Endothelial cell of umbilical vein (primary cell): ENCODE results near the gene FBXL12. TPM values are rescaled to one million over a fixed set of nuclear protein-coding genes. Genes with fewer than 3 reads are reported as not detected.

Experiments used
- BruUV-seq: library from RNA; stranded (reverse); fragments of 400-500 nt; replicated peaks from 2 replicates; lab custom pipeline; 2021; lab: Mats Ljungman, UMichigan
- CTCF ChIA-PET: fragments of 300-600, 350-600 bp; sonication (Branson Sonifier 250); formaldehyde crosslinking; loops from one replicate; lab custom pipeline; 2021; ENCODE audit warnings: antibody characterized with exemption, inconsistent platforms; lab: Charles Lee
- POLR2A ChIA-PET: fragments of 300-600, 350-600 bp; sonication (Branson Sonifier 250); formaldehyde crosslinking; loops from one replicate; lab custom pipeline; 2021; ENCODE audit warnings: antibody characterized with exemption, inconsistent platforms; lab: Charles Lee
- DNase-seq: peaks from one replicate; pipeline ENCODE4 v3.0.0-alpha.2; 2011; ENCODE audit warnings: low read depth, low spot score
- FAIRE-seq: peaks from 2 replicates; lab custom pipeline; 2011; peaks lifted over from hg19 to GRCh38; lab: Jason Lieb, UNC
- H2AFZ ChIP-seq: 2 replicates; pipeline ENCODE4 v1.6.0; 2012; ENCODE audit warnings: low read depth, low read length, control low read depth, inconsistent platforms
- H3K27ac ChIP-seq: 2 replicates; pipeline ENCODE4 v1.5.1; 2011; ENCODE audit warnings: low read depth, mild to moderate bottlenecking, control low read depth, low read length, moderate library complexity; ENCODE audit not compliant: insufficient read depth
- H3K27me3 ChIP-seq, 2 experiments: 2 replicates each; pipeline versions ENCODE4 v1.6.0 to v1.6.1; 2011; ENCODE audit warnings: low read length in 2 of 2, mixed read lengths in 1 of 2; ENCODE audit not compliant: control insufficient read depth in 2 of 2, insufficient read depth in 2 of 2
- H3K36me3 ChIP-seq, 2 experiments: 2 replicates in 1 of 2; 3 replicates in 1 of 2; pipeline ENCODE4 v1.5.1; 2011; ENCODE audit warnings: low read length in 2 of 2, mild to moderate bottlenecking in 1 of 2, moderate library complexity in 1 of 2; ENCODE audit not compliant: control insufficient read depth in 2 of 2, insufficient read depth in 2 of 2; ENCODE audit errors: extremely low read depth in 1 of 2
- H3K4me1 ChIP-seq: 3 replicates; pipeline ENCODE4 v1.5.1; 2011; ENCODE audit warnings: mild to moderate bottlenecking, low read length; ENCODE audit not compliant: control insufficient read depth, insufficient read depth; ENCODE audit errors: extremely low read depth
- H3K4me2 ChIP-seq: 2 replicates; pipeline ENCODE4 v1.6.1; 2011; ENCODE audit warnings: low read length, control low read depth, mixed read lengths; ENCODE audit not compliant: insufficient read depth
- H3K4me3 ChIP-seq, 3 experiments: fragments of 200-600 bp in 1 of 3; sonication (generic), shearing (Covaris generic) in 1 of 3; replicated peaks in 1 of 3; 2 replicates each; pipeline ENCODE4 v1.5.1; 2011 to 2016; ENCODE audit warnings: control low read depth in 3 of 3, low read length in 3 of 3, mild to moderate bottlenecking in 2 of 3, inconsistent platforms in 1 of 3, low read depth in 1 of 3, moderate library complexity in 1 of 3; ENCODE audit not compliant: insufficient read depth in 1 of 3
- H3K79me2 ChIP-seq: 2 replicates; pipeline ENCODE4 v1.6.0; 2012; ENCODE audit warnings: low read length, inconsistent platforms; ENCODE audit not compliant: control insufficient read depth, insufficient read depth
- H3K9ac ChIP-seq: replicated peaks from 2 replicates; pipeline ENCODE3; 2011; ENCODE audit warnings: low read length, control low read depth; ENCODE audit not compliant: insufficient read depth; ENCODE audit errors: extremely low read depth
- H3K9me1 ChIP-seq: replicated peaks from 3 replicates; pipeline ENCODE4 v1.6.0; 2011; ENCODE audit warnings: mild to moderate bottlenecking, low read length; ENCODE audit not compliant: control insufficient read depth, insufficient read depth; ENCODE audit errors: extremely low read depth
- H3K9me3 ChIP-seq: replicated peaks from 2 replicates; pipeline ENCODE4 v1.5.1; 2012; ENCODE audit warnings: low read length, inconsistent platforms; ENCODE audit not compliant: control insufficient read depth, insufficient read depth
- H4K20me1 ChIP-seq: replicated peaks from 2 replicates; pipeline ENCODE3; 2011; ENCODE audit warnings: mild to moderate bottlenecking, low read length; ENCODE audit not compliant: control insufficient read depth, insufficient read depth; ENCODE audit errors: extremely low read depth
- CTCF ChIP-seq, 2 donors: IDR thresholded peaks; 1 replicate in 1 of 2; 2 replicates in 1 of 2; pipeline ENCODE4 v1.5.1; 2011; ENCODE audit warnings: low read length in 2 of 2, mild to moderate bottlenecking in 2 of 2, moderate library complexity in 2 of 2, control low read depth in 1 of 2, inconsistent platforms in 1 of 2, low read depth in 1 of 2; ENCODE audit not compliant: insufficient read depth in 1 of 2; ENCODE audit errors: extremely low read depth in 1 of 2
- EZH2 ChIP-seq: IDR thresholded peaks from 2 replicates; pipeline ENCODE4 v1.6.1; 2012; ENCODE audit warnings: borderline replicate concordance, low read depth, mild to moderate bottlenecking, moderate library complexity, low read length, inconsistent platforms; ENCODE audit not compliant: severe bottlenecking
- FOS ChIP-seq: IDR thresholded peaks from 2 replicates; pipeline ENCODE4 v1.6.1; 2011; ENCODE audit warnings: mild to moderate bottlenecking, low read length, moderate library complexity, borderline replicate concordance; ENCODE audit not compliant: insufficient read depth
- GATA2 ChIP-seq: IDR thresholded peaks from 2 replicates; pipeline ENCODE4 v1.7.0; 2011; ENCODE audit warnings: low read depth, mild to moderate bottlenecking, moderate library complexity, mixed read lengths, low read length; ENCODE audit not compliant: insufficient read length, insufficient read depth
- JUN ChIP-seq: IDR thresholded peaks from 2 replicates; pipeline ENCODE4 v1.6.1; 2011; ENCODE audit warnings: borderline replicate concordance, low read depth; ENCODE audit not compliant: insufficient read length, insufficient read depth
- MAX ChIP-seq: IDR thresholded peaks from 2 replicates; pipeline ENCODE4 v1.6.1; 2011; ENCODE audit not compliant: insufficient read depth, insufficient read length
- MYC ChIP-seq: IDR thresholded peaks from one replicate; pipeline ENCODE4 v1.6.1; 2011; ENCODE audit warnings: mild to moderate bottlenecking, low read depth, low read length
- POLR2A ChIP-seq: IDR thresholded peaks from 2 replicates; pipeline ENCODE4 v1.6.1; 2012; ENCODE audit warnings: low read depth, mild to moderate bottlenecking, control low read depth, low read length
- POLR2AphosphoS5 ChIP-seq: IDR thresholded peaks from 2 replicates; pipeline ENCODE4 v1.6.1; 2012; ENCODE audit warnings: low read depth, mild to moderate bottlenecking, control low read depth, low read length, moderate library complexity; ENCODE audit not compliant: insufficient read depth
- dilution Hi-C: fragments of 300-500 bp; cut with MboI; formaldehyde crosslinking; loops from one replicate; pipeline ENCODE4 v1.15.0; 2019; ENCODE audit warnings: low sequenced_read_pairs; ENCODE audit not compliant: extremely low pct_ligation_motif_present
- intact Hi-C: fragments of 100-400 bp; cut with micrococcal nuclease; formaldehyde crosslinking; loops from one replicate; pipeline ENCODE4 v1.10.0; 2022
- polyA plus RNA-seq, 4 experiments: library from polyadenylated mRNA; depleted of rRNA in 3 of 4; stranded (reverse) in 3 of 4; unstranded in 1 of 4; fragments of >200 nt; gene quantifications; 2 replicates each; pipeline versions ENCODE4 v1.2.1 to v1.2.3, GENCODE V29; 2011 to 2012; ENCODE audit warnings: missing spikeins in 1 of 4
- total RNA-seq: library from RNA; stranded (reverse); gene quantifications from 2 replicates; pipeline ENCODE4 v1.2.3, GENCODE V29; 2021

Gene FBXL12
- total and polyA plus RNA-seq, 2 donors (not counting 3 experiments of a cell fraction or from before 2014, with no cell fraction given) = 26.9 to 33.3 TPM

DNA sequence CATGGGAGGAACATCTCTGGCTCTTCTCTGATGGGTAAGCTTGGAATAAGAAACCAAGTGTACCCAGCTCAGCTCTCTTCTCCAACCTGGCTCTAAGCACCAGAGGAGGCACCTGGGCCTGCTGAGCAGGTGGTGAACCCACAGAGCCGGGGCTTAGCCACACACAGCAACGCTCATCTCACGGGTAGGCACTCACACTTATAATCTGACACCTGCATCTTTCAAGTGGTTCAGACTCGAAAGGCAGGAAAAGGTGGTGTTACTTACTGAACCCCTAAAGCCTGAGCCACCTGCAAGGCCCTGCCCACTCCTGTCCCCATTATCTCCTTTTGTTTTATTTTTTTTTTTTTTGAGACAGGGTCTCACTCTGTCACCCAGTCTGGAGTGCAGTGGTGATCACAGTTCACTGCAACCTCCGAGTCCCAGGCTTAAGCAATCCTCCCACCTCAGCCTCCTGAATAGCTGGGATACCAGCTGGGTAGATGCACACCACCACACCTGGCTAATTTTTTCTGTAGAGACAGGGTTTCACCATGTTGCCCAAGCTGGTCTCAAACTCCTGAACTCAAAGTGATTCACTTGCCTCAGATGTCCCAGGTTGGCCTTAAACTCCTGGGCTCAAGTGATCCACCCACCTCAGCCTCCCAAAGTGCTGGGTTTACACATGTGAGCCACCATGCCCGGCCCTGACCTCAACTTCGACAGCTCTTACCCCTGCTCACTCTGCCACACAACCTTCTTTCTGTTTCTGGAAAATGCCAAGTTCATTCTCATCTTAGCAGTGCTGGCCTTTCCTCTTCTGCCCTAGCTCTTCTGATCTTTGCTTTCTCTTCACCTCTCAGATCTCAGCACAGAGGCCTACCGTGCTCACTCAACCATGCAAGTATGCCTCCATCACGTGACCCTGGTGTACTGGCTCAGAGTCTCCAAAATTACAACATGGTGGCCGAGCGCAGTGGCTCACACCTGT, 9.7 kb downstream of the FBXL12 start:
- Histone ChIP-seq H3K9ac (no peak overlapping the region), H3K9me1 (no peaks in the 10 kb centered on the region), H3K9me3 (no peaks in the 10 kb centered on the region), H3K27ac (no peak overlapping the region), H3K79me2 (no peaks in the 10 kb centered on the region), H3K4me1 (no peaks in the 10 kb centered on the region), H2AFZ (no peak overlapping the region), H4K20me1 (no peaks in the 10 kb centered on the region), H3K4me3 (no peak overlapping the region), H3K27me3 (no peaks in the 10 kb centered on the region), H3K4me2 (no peak overlapping the region), H3K36me3 (peaks cover 13 to 28% of the 10 kb centered on the region in 2 experiments)
- FAIRE-seq (no peak), DNase-seq (no peak)
- ChIA-PET CTCF (no interaction called here), POLR2A (no interaction called here)
- TF ChIP-seq JUN = no peak
- no peak for TF ChIP-seq MYC
- TF ChIP-seq CTCF (IDR thresholded peaks at IDR 0.05; ENCODE audit: extremely low read depth in 1 of 2, insufficient read depth in 1 of 2, low read depth in 1 of 2, low read length in 2 of 2) = no peak
- TF ChIP-seq EZH2 = no peak
- TF ChIP-seq POLR2A = no peak
- TF ChIP-seq GATA2 = no peak
- TF ChIP-seq FOS = no peak
- TF ChIP-seq MAX = no peak
- no peak for TF ChIP-seq POLR2AphosphoS5
- dilution Hi-C loops (no loop called here), intact Hi-C loops (no loop called here)
- no TSS peak for BruUV-seq
